HG03432 (cell line): Measurements from ENCODE around the gene MTLN.
"Not testable (repeated sequence)": the region's sequence is repeated elsewhere in the genome, so short reads cannot be mapped to it uniquely, and the experiment has no call there.

Source experiments
- ATAC-seq: cut with Tn5 transposase; IDR thresholded peaks from one replicate; pipeline ENCODE4 v1.9.1; 2021; ENCODE audit warnings: mild to moderate bottlenecking, moderate library complexity; ENCODE audit not compliant: unreplicated experiment

Gene MTLN

GRCh38 chr2:110204408-110205385 lies 7.7 kb downstream of the MTLN start, which contains the start of gene NPHP1:
TSS of gene NPHP1 (minus strand) at chr2:110205013. CDS start at chr2:110204968, 45 bp downstream.
- ATAC-seq, result peak; percentile 98

GRCh38 chr2:110198016-110198415 lies 14.3 kb downstream of the MTLN start:
- ATAC-seq, result no peak

- no peak for ATAC-seq
Measured at GRCh38 chr2:110197452-110197851, 14.9 kb downstream of the MTLN start.

- ATAC-seq, result not testable (repeated sequence)
Measured at GRCh38 chr2:110190169-110190568, 22.2 kb downstream of the MTLN start.

GRCh38 chr2:110182449-110182848 lies 29.9 kb downstream of the MTLN start:
- no peak for ATAC-seq

- no peak for ATAC-seq
Measured at GRCh38 chr2:110180036-110180435, 32.3 kb downstream of the MTLN start.

GRCh38 chr2:110173523-110173922 lies 38.8 kb downstream of the MTLN start:
- ATAC-seq, result no peak

GRCh38 chr2:110172506-110172905 lies 39.8 kb downstream of the MTLN start:
- ATAC-seq, result no peak

- no peak for ATAC-seq
Measured at GRCh38 chr2:110170102-110170501, 42.2 kb downstream of the MTLN start.

- no peak for ATAC-seq
Measured at GRCh38 chr2:110167326-110168000, 44.9 kb downstream of the MTLN start.

- no peak for ATAC-seq
Measured at GRCh38 chr2:110166266-110166665, 46.1 kb downstream of the MTLN start.
